Heart left ventricle (tissue), 16 donors: ENCODE measurements around the gene NUP42. TPM values are rescaled to one million over a fixed set of nuclear protein-coding genes. Genes with fewer than 3 reads are reported as not detected.

ENCODE experiments used
- ATAC-seq, 4 donors: fragments of 200-7000 bp; cut with Tn5 transposase; one replicate each; pipeline ENCODE4 v1.9.1; 2020 to 2022; ENCODE audit warnings: moderate library complexity in 4 of 4, mild to moderate bottlenecking in 3 of 4, moderate number of reproducible peaks in 1 of 4
- DNase-seq, 5 donors: peaks; one replicate each; pipeline ENCODE4 v3.0.0-alpha.2; 2020
- H3K27ac ChIP-seq, 12 donors: fragments of 200-600 bp; sonication (generic) in 4 of 12; one replicate each; pipeline versions ENCODE4 v1.5.0 to v1.8.0; 2016 to 2022; ENCODE audit warnings: mild to moderate bottlenecking in 2 of 12
- H3K27me3 ChIP-seq, 9 donors: fragments of 200-600 bp; sonication (generic) in 2 of 9; one replicate each; pipeline versions ENCODE4 v1.5.1 to v1.8.0; 2016 to 2022; ENCODE audit warnings: mild to moderate bottlenecking in 3 of 9
- H3K36me3 ChIP-seq, 9 donors: fragments of 200-600 bp; sonication (generic) in 2 of 9; one replicate each; pipeline versions ENCODE4 v1.5.0 to v1.8.0; 2018 to 2022; ENCODE audit warnings: mild to moderate bottlenecking in 2 of 9
- H3K4me1 ChIP-seq, 12 donors: fragments of 200-600 bp; sonication (generic) in 4 of 12; one replicate each; pipeline versions ENCODE4 v1.5.0 to v1.8.0; 2016 to 2022; ENCODE audit warnings: mild to moderate bottlenecking in 3 of 12
- H3K4me3 ChIP-seq, 12 donors: fragments of 200-600 bp; sonication (generic) in 4 of 12; one replicate each; pipeline versions ENCODE4 v1.5.0 to v1.8.0; 2017 to 2022; ENCODE audit warnings: mild to moderate bottlenecking in 9 of 12, moderate library complexity in 4 of 12
- H3K9me3 ChIP-seq, 12 donors: fragments of 200-600 bp; sonication (generic) in 4 of 12; one replicate each; pipeline versions ENCODE4 v1.5.0 to v1.8.0; 2016 to 2022; ENCODE audit warnings: mild to moderate bottlenecking in 1 of 12
- POLR2A ChIP-seq, 2 donors: fragments of 450-650 bp; IDR thresholded peaks; one replicate each; pipeline ENCODE4 v1.6.1; 2017; ENCODE audit warnings: antibody characterized with exemption in 2 of 2, mild to moderate bottlenecking in 2 of 2, moderate library complexity in 2 of 2
- WGBS, 4 donors: extraction: QIAGEN DNeasy Blood & Tissue Kit in 2 of 4; methylation state at CpG; one replicate each; pipeline versions ENCODE4 v1.1.5 to v1.1.7; 2013 to 2018; 5-methylcytosine and 5-hydroxymethylcytosine counted together
- intact Hi-C, 10 donors: fragments of 100-400 bp; cut with DNase I; formaldehyde crosslinking; loops; one replicate each; pipeline versions ENCODE4 v1.11.1 to v1.14.2; 2022
- long read RNA-seq, 3 donors: library from polyadenylated mRNA; unstranded; transcript quantifications; one replicate each; pipeline ENCODE4 v2.0.0, GENCODE V29; 2020 to 2021
- polyA plus RNA-seq, 2 donors: library from polyadenylated mRNA; stranded (reverse); fragments of 200-250 nt; gene quantifications; one replicate each; pipeline ENCODE4 v1.2.3, GENCODE V29; 2013
- total RNA-seq, 9 donors: library from RNA; depleted of rRNA in 2 of 9; stranded (reverse); fragments of >200 nt in 2 of 9; fragmentation: NEBNext Ultra II Directional in 3 of 9; extraction: Animal tissue kit (Norgen Biotek cat#: 25700) in 3 of 9; gene quantifications; one replicate each; pipeline versions ENCODE4 v1.1.0 to v1.2.4, GENCODE V29; 2016 to 2023
- TF ChIP-seq, protein P1 (sequence below), 12 donors: fragments of 200-600 bp; sonication (generic) in 4 of 12; IDR thresholded peaks; one replicate each; pipeline versions ENCODE4 v1.5.0 to v1.8.0; 2018 to 2022; ENCODE audit warnings: antibody characterized with exemption in 12 of 12, mild to moderate bottlenecking in 5 of 12
- donor health status: ischemic (EF 13 %, LVEDD 7.1; RV severe dilation, severe dysfunction).
- donor health status: healthy with polysubstance abuse.
- donor health status: DM: no; HTN: yes; CAD: no.
- donor health status: DM: no; HTN: no; CAD: no.
- donor health status: ischemic (EF 25% LVEDD 6.9; RV normal size, moderate dysfunction).
- donor health status: ischemic (EF 25% LVEDD 5.7; RV mildly dilated, moderate dysfunction).
- donor health status: healthy.
- donor health status: DM: yes; HTN: yes; CAD: no.
- donor health status: ischemic (EF 35%, LVEDD 5.7; RV mildly dilated, moderate dysfunction).
- donor health status: nonischemic (EF 11% LVEDD 7.7; RV severe dilation, severe dysfunction).
- donor health status: DM: yes; HTN: yes; CAD: no.
- donor health status: PGD.
- donor health status: ischemic (EF 29% LVEDD 5.4; RV normal size, mild dysfunction).
- donor health status: nonischemic (EF 23%, LVEDD 6.1; RV moderate dilation, normal function).

The NUP42 gene, protein sequence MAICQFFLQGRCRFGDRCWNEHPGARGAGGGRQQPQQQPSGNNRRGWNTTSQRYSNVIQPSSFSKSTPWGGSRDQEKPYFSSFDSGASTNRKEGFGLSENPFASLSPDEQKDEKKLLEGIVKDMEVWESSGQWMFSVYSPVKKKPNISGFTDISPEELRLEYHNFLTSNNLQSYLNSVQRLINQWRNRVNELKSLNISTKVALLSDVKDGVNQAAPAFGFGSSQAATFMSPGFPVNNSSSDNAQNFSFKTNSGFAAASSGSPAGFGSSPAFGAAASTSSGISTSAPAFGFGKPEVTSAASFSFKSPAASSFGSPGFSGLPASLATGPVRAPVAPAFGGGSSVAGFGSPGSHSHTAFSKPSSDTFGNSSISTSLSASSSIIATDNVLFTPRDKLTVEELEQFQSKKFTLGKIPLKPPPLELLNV
- total RNA-seq (10 to 100 TPM; 12.7 to 24.7 (median 18.9) TPM), polyA plus RNA-seq (10 to 100 TPM; 19.4 to 26.1 TPM)
- long read RNA-seq, donor 1, transcript NUPL2-201 (7 exons, 1,795 nt) = major isoform, 15 of 19 reads
- long read RNA-seq, donor 1, partial matches to known transcripts = 0 of 19 reads
- long read RNA-seq, donor 1, other reads (novel, unspliced or antisense) = 4 of 19 reads
- long read RNA-seq, donor 2, transcript NUPL2-201 (7 exons, 1,795 nt) = major isoform, 45 of 67 reads
- long read RNA-seq, donor 2, transcript NUPL2-207 (7 exons, 2,010 nt) = minor isoform, 8 of 67 reads
- long read RNA-seq, donor 2, partial matches to known transcripts = 0 of 67 reads
- long read RNA-seq, donor 2, other reads (novel, unspliced or antisense) = 8 of 67 reads
- long read RNA-seq, donor 3, transcript NUPL2-201 (7 exons, 1,795 nt) = major isoform, 8 of 8 reads
- long read RNA-seq, donor 3, partial matches to known transcripts = 0 of 8 reads
- long read RNA-seq, donor 3, other reads (novel, unspliced or antisense) = 0 of 8 reads

DNA sequence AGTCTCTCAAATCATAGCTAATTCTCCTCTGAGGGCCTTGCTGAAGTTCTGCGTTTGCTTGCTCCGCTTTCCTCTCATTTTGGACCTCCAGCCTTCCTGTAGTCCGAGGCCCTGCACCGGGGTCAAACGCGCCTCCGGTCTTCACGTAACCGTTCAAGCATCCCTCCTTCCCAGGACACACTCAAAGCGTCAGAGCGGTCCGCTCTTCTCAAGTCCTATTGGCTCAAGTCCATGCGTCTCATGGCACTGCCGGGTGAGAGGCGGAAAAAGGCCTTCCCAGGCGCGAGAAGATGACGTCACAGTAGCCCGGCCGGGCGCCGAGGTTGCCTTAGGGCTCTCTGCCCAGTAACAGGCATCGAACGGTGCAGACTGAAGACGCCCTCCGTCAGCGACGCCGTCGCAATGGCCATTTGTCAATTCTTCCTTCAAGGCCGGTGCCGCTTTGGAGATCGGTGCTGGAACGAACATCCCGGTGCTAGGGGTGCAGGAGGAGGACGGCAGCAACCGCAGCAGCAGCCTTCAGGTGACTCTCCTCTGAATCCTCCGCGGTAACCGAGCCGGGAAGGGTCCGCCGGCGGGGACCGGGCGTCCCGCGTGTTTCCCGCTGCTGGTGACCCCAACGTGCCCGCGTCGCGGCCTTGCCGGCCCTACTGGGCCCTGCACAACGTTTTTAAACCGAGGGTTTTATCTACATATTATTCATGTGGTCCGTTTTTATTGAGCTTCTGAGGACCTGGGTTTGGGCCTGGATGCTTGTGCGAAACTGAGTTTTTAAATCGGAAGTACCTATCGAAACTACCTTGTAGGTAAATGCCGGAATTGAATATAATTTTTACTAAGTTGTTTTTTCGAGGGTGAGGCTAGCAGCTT is at the start of gene NUP42:
TSS of gene NUP42 (plus strand) at position 365 of the 870 bp plus-strand sequence. CDS start at position 403, 38 bp downstream.
- Histone ChIP-seq H3K27me3 (no peaks in the 10 kb centered on the region), H3K4me3 (peak within 1 kb of the TSS; percentile 76 to 98 (median 88)), H3K27ac (peak within 1 kb of the TSS; percentile 87 to 97 (median 94)), H3K36me3 (peaks cover 0 to 21% (median 18%) of the 10 kb centered on the region in 9 donors), H3K4me1 (peaks cover 4 to 42% (median 26%) of the 10 kb centered on the region in 12 donors), H3K9me3 (no peaks in the 10 kb centered on the region)
- DNase-seq (peak; percentile 95 to 97 (median 96)), ATAC-seq (peak; percentile 95 to 97 (median 97))
- TF ChIP-seq POLR2A (IDR thresholded peaks at IDR 0.05) = peak in 1 of 2 donors; percentile 68
- TF ChIP-seq, protein P1, sequence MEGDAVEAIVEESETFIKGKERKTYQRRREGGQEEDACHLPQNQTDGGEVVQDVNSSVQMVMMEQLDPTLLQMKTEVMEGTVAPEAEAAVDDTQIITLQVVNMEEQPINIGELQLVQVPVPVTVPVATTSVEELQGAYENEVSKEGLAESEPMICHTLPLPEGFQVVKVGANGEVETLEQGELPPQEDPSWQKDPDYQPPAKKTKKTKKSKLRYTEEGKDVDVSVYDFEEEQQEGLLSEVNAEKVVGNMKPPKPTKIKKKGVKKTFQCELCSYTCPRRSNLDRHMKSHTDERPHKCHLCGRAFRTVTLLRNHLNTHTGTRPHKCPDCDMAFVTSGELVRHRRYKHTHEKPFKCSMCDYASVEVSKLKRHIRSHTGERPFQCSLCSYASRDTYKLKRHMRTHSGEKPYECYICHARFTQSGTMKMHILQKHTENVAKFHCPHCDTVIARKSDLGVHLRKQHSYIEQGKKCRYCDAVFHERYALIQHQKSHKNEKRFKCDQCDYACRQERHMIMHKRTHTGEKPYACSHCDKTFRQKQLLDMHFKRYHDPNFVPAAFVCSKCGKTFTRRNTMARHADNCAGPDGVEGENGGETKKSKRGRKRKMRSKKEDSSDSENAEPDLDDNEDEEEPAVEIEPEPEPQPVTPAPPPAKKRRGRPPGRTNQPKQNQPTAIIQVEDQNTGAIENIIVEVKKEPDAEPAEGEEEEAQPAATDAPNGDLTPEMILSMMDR (IDR thresholded peaks at IDR 0.05) = no peak
- intact Hi-C loops = loop anchor here (1.0 to 10.0 kb wide), 12 partner anchors 65 to 415 kb away; partner anchors contain the start of genes KLHL7 (in 7 of the 10), GPNMB (in 2 of the 10), CCDC126 (in 1 of the 10) and HYCC1 (in 1 of the 10)
- 0 to 1% (median 1%) methylated on average over 39 to 63 of the region's 63 CpGs for WGBS, 4 donors

DNA sequence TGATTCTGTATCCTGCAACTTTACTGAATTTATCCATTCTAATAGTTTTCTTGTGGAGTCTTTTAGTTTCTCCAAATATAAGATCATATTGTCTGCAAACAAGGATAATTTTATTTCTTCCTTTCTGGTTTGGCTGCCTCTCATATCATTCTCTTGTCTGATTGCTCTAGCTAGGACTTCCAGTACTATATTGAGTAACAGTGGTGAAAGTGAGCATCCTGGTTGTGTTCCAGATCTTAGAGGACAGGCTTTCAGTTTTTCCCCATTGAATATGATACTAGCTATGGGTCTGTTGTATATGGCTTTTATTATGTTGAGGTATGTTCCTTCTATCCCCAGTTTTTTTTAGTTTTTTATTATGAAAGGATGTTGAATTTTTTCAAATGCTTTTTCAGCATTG is 48.1 kb upstream of the NUP42 start:
- Histone ChIP-seq H3K27ac (peak overlapping the region in 4 of 12 donors; percentile 2 to 68 (median 46)), H3K4me3 (no peak overlapping the region), H3K36me3 (peaks cover 0 to 24% (median 6%) of the 10 kb centered on the region in 9 donors), H3K4me1 (peaks cover 0 to 28% (median 0%) of the 10 kb centered on the region in 12 donors), H3K27me3 (no peaks in the 10 kb centered on the region), H3K9me3 (peaks cover 0 to 11% (median 0%) of the 10 kb centered on the region in 12 donors)
- DNase-seq = no peak
- no peak for TF ChIP-seq POLR2A (IDR thresholded peaks at IDR 0.05)
- TF ChIP-seq, protein P1 (IDR thresholded peaks at IDR 0.05) = no peak
- intact Hi-C loops = no loop called here
- peak in 1 of 4 donors; percentile 38 for ATAC-seq

DNA sequence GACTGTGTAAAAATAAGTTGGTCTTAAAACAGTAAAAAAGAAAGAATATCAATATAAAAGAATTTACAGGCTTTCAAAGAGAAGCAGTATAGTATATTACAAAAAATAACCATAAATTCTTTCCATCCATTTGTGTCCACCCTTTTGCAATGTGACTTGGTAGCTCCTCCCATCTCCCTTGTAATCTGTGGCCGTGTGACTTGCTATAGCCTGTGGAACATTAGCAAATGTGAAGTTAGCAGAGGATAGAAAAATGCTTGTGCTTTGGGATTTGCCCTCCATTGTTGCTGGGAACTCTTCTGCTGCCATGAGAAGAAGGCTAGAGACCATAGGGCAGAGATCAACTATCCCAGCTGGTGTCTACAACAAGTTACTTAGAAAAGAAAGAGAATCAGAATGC is 46.1 kb upstream of the NUP42 start:
- 42 to 60% (median 50%) methylated on average over 1 of the region's 1 CpG for whole genome bisulfite sequencing, 4 donors
- Histone ChIP-seq H3K4me1 (peaks cover 0 to 25% (median 0%) of the 10 kb centered on the region in 12 donors), H3K27ac (peak overlapping the region in 1 of 12 donors; percentile 3), H3K4me3 (no peak overlapping the region), H3K27me3 (no peaks in the 10 kb centered on the region), H3K9me3 (peaks cover 0 to 11% (median 0%) of the 10 kb centered on the region in 12 donors), H3K36me3 (peaks cover 0 to 7% (median 3%) of the 10 kb centered on the region in 9 donors)
- TF ChIP-seq, protein P1 (IDR thresholded peaks at IDR 0.05) = no peak
- TF ChIP-seq POLR2A (IDR thresholded peaks at IDR 0.05) = no peak
- DNase-seq = no peak
- peak in 1 of 4 donors; percentile 26 for ATAC-seq
- intact Hi-C loops = no loop called here
